Measurements from ENCODE around the gene FAM184A.

DNA sequence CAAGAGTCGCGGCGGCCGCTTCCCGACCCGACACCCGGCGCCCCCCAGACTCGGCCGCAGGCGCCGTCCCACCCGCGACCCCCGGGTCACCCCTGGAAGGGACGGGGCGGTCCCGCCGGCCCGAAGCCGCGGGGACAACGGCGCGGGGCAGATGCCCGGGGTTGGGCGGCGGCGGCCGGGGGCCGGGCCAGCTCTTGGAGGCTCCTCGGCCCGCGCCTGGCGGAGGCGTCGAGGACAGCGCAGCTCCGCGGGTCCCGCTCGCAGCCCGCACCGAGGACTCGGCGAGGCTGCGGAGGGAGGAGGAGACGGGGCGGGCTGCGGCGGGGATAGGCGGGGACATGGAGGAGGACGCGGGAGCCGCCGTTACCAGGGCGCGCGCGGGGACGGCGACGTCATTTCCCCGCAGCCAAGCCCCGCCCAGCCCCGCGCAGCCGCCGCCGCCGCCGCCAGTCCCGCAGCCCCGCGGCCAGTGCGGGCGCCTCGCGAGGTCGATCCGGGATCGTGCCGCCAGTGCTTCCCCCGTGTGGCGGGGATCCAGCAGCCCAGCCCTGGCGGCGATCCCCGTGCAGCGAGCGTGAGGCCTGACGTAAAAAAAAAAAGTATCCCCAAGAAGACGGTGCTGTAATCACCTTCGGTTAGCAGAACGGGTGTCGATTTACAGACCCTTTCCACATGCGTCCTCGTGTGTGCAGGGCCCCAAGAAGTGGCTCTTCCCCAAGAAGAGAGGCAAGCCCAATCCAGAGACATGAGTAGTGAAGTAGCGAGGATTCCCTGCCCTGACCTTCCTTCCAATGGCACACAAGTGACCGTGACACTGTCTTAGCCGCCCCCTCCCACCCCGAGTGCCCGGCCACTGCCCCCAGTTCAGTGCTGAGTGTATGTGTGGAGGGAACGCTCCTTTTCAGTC, at the start of gene FAM184A:
- TF ChIP-seq, protein P1, sequence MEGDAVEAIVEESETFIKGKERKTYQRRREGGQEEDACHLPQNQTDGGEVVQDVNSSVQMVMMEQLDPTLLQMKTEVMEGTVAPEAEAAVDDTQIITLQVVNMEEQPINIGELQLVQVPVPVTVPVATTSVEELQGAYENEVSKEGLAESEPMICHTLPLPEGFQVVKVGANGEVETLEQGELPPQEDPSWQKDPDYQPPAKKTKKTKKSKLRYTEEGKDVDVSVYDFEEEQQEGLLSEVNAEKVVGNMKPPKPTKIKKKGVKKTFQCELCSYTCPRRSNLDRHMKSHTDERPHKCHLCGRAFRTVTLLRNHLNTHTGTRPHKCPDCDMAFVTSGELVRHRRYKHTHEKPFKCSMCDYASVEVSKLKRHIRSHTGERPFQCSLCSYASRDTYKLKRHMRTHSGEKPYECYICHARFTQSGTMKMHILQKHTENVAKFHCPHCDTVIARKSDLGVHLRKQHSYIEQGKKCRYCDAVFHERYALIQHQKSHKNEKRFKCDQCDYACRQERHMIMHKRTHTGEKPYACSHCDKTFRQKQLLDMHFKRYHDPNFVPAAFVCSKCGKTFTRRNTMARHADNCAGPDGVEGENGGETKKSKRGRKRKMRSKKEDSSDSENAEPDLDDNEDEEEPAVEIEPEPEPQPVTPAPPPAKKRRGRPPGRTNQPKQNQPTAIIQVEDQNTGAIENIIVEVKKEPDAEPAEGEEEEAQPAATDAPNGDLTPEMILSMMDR (IDR thresholded peaks at IDR 0.05 in 4 of 5, conservative IDR thresholded peaks at IDR 0.05 in 1 of 5) = peak in 2 of 5 experiments; percentile 27 to 32
- peak; percentile 29 to 30 for TF ChIP-seq POLR2A (IDR thresholded peaks at IDR 0.05)

Measured in gastrocnemius medialis (tissue), 4 donors.